OCI-LY1 (cell line): ENCODE measurements around the gene PTPRQ.

ENCODE experiments used
- CTCF ChIP-seq: fragments of 200-600 bp; sonication (generic), shearing (Covaris generic); IDR thresholded peaks from 2 replicates; pipeline ENCODE4 v1.5.1; 2017; ENCODE audit warnings: mild to moderate bottlenecking, antibody characterized with exemption, low read length, moderate library complexity, mixed read lengths
- EZH2 ChIP-seq: fragments of 200-600 bp; sonication (generic), shearing (Covaris generic); IDR thresholded peaks from 2 replicates; pipeline ENCODE4 v1.8.0; 2017; ENCODE audit warnings: borderline replicate concordance, mixed run types, mild to moderate bottlenecking, antibody characterized with exemption, low read length, moderate library complexity, mixed read lengths

- TF ChIP-seq CTCF (no peak), EZH2 (no peak)
These were observed 123.4 kb downstream of the PTPRQ start for GRCh38 chr12:80567401-80567800.
